GM12892 (cell line): ENCODE results near the gene CACNA2D4.

ENCODE experiments used
- POLR2A ChIP-seq: IDR thresholded peaks from 2 replicates; pipeline ENCODE4 v1.6.1; 2011; ENCODE audit warnings: low read depth, low read length, control low read depth
- POLR2AphosphoS5 ChIP-seq: IDR thresholded peaks from 2 replicates; pipeline ENCODE4 v1.6.1; 2011; ENCODE audit warnings: low read depth, low read length, control low read depth
- TAF1 ChIP-seq: IDR thresholded peaks from 2 replicates; pipeline ENCODE4 v1.6.1; 2011; ENCODE audit warnings: low read depth, mild to moderate bottlenecking, control low read depth, low read length, borderline replicate concordance

DNA sequence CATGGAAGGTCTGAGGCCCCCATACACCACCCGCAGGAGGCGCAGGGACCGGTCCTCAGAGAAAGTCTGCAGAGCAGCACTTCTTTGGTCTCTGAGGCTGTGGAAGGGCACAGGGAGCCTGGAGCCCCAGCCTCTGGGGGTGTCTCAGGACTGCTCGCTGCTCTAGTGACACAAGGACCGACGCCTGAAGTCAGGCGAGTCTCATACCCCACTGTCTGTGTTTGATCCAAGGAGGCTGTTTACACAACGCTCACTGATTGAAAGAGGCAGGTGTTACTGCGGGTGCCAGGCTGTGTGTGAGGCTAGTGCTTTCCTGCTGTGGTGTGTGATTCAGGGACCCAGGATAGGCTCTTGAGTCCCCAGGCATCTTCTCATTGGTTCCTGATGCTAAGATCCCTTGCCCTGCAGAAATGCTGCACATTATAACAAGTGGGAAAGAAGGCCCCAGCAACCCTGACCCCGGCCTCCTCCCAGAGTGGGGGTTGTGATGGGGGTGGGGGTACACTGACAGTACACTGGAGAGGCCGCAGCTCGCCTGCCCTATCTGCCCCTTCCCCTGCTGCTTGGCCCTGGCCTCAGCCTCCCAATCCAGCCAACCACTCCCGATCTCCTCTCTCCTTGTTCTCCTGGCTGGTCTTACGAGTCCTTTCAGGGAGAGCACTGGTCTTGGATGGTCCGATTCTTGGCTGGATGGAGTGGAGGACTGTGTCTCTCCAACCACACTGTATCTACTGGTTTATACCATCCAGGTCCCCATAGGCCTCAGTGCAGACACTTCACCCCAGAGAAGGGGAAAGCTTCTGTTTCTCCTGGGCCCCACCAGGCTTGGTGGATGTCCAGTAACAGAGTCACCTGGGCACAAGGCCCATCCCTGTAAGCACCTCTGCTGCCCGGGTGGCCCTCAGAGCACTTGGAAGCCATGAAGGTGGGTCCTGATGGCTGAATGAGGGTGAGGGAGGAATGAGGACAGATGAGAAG is 6.6 kb downstream of the CACNA2D4 start:
- TF ChIP-seq POLR2A: no peak
- TF ChIP-seq TAF1: no peak
- no peak for TF ChIP-seq POLR2AphosphoS5
